Skeletal muscle cell (primary cell): ENCODE data around the gene ROR1.

Experiments
- DNase-seq: peaks from one replicate; pipeline ENCODE4 v3.0.0-alpha.2; 2010; ENCODE audit warnings: low read depth
- H3K4me3 ChIP-seq: 2 replicates; pipeline ENCODE4 v1.5.1; 2011; ENCODE audit warnings: low read depth, mild to moderate bottlenecking, control low read depth, low read length, moderate library complexity

ROR1 gene

DNA sequence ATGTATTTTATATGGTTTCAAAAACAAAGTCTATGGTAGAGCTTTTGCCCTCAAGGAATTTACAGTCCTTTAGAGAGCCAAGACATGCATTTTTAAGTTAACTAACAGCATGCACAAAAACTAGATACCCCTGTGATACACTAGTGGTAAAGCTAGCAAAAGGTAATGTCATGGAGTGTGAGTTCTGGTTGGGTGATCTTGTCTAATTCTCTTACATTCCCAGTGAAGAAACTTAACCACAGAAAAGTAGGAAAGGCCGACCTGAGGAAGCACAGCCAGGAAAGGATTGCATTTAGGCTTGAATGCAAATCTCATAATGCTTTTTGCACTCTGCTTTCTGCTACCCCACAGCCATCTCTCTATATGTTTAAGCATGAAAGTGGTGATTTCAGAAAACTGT is 202.2 kb downstream of the ROR1 start:
- no peak for DNase-seq
- H3K4me3 ChIP-seq = no peak overlapping the region

DNA sequence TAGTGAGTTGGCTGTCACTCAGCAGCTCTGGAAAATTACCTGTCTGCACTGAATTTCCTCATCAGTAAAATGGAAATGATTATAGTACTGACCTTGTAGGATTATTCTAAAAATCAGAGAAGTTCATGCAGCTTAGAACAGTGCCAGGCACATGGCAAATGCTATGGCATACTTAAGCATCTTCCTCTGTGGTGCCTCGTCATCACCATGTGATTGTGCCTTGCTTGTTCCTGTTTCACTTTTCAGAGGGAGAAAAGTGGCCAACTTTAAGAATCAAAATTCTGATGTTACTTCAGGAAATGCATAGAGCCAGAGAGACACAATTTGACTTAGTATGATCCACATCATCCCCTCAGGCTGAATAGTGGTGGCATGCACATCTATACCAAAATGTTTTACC is 203.6 kb downstream of the ROR1 start:
- DNase-seq = no peak
- no peak overlapping the region for H3K4me3 ChIP-seq

GRCh38 chr1:63980740-63981407 is 207.1 kb downstream of the ROR1 start:
- H3K4me3 ChIP-seq = no peak overlapping the region
- DNase-seq = no peak

DNA sequence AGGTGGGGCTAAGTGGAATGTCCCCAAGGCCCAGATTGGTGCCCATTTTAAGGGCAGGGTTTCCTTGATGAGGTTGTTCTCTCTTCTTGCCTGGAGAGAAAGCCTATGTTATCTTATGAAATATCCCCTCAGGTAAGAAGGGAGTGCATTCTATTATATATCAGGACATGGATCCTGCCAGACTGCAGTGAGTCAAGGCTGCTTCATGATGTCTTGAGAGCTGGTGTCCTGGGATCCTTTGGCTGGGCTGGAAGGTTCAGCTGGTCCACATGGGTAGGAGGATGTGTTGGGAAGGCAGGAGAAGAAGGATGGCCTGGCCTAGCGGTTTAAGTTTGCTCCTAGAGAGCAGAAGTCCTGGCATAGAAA is 207.6 kb downstream of the ROR1 start:
- DNase-seq = no peak

DNA sequence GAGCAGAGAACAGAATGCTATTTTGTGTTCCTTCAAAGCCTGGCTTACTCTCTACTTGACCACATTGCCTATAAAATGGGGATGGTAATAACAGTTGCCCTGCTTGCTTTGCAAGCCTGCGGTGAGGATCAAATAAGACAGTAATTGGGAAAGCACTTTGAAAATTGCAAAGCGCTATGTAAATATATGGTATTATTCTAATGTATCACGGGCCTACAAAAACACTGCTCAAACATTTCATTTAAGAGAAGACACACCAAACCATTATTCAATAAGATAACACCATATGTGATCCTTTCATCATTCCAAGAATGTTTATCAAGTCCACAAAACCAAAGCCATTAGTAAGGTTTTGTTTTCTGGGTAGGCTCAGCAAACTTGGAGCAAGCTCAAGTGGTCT is 208.4 kb downstream of the ROR1 start:
- DNase-seq = no peak
- no peak overlapping the region for H3K4me3 ChIP-seq

More for the DNA sequence above, 207.6 kb downstream of the ROR1 start:
- H3K4me3 ChIP-seq = no peak overlapping the region

GRCh38 chr1:63983391-63984256 is 209.8 kb downstream of the ROR1 start:
- DNase-seq = no peak

DNA sequence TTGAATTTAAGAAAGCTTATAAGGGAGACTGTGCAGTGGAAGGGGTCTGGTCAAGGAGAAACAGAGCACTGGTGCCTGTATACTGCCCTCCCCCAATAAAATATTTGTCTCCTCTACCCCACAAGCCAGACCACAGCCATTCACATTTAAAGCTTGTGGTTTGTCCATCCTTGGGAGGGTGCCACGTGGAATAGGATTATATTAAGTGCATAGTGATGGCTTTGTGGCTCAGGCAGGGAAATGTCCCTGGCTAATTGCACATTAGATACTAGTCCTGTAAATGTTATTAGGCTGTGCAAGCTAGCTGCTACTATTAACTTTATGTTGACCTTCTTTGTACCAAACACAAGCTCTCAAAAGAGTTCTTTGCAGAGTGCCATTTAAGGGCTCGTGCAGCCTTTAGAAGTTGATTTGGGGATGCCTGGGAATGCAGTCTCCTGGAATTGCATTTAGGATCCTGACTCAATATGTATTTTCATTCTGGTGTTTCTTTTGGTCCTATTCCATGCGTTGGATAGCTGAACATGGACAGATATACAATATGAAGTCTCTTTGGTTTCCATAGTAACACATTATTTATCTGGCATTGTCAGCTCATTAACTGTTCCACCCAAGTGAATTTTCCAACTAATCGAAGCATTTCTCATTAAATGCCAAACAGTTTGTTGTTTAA is 210.6 kb downstream of the ROR1 start:
- no peak for DNase-seq
- no peak overlapping the region for H3K4me3 ChIP-seq

More at GRCh38 chr1:63983391-63984256, 209.8 kb downstream of the ROR1 start:
- H3K4me3 ChIP-seq = no peak overlapping the region

GRCh38 chr1:63984930-63985290 is 211.1 kb downstream of the ROR1 start:
- DNase-seq = no peak
- H3K4me3 ChIP-seq = no peak overlapping the region

DNA sequence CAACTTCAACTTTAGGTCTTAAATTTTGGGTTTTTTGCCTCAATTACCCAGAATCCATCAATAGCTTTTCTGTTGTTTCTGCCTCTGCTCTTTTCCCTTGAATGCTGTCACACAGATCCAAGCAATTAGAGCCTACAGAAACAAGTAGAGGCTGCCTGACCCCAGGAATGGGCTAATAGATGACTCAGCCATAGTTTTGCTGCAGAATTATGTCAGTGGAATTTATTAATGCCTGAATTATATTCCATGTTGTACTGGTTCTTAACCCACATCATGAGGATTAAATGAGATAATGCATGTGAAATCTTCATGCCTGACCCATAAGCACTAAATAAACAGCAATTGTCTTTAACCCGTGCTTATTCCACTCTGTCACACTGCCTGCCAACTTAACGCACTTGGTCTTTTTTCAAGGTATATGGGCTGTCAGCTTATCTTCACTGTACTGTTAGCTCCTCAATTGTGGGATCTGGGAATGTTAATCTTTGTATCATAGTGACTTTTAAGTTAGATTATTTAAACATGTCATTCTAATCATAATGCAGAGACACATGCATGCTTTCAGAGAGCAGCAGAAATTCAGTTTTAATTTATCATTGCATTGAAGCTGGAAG is 213.3 kb downstream of the ROR1 start:
- DNase-seq = no peak

DNA sequence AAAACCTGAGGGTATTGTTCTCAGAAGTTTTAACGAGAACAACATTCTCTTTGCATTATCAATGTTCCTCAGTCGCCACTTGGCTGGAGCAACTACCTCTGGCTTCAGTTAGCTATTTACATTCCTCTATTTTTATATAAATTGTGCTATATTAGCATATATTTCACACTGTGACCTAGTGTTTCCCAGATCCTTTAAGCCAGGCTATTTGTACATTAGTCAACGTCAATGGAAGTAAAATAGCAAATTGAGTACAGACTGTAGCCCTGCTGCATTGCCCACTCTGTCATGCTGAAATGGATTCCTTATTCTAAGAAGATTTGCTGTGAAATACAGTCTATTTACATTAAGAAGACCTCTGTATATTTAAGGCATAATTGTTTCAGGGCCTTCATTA is 213.8 kb downstream of the ROR1 start:
- DNase-seq = no peak

More for the DNA sequence above, 213.3 kb downstream of the ROR1 start:
- no peak overlapping the region for H3K4me3 ChIP-seq

GRCh38 chr1:63988941-63989340 is 215.1 kb downstream of the ROR1 start:
- H3K4me3 ChIP-seq = no peak overlapping the region
- DNase-seq = no peak

More for the DNA sequence above, 213.8 kb downstream of the ROR1 start:
- no peak overlapping the region for H3K4me3 ChIP-seq

- no peak for DNase-seq
- no peak overlapping the region for H3K4me3 ChIP-seq
Observed at GRCh38 chr1:63991685-63992084, 217.9 kb downstream of the ROR1 start.

GRCh38 chr1:64000021-64000420 is 226.2 kb downstream of the ROR1 start:
- no peak overlapping the region for H3K4me3 ChIP-seq
- no peak for DNase-seq

GRCh38 chr1:64001038-64001437 is 227.2 kb downstream of the ROR1 start:
- H3K4me3 ChIP-seq = no peak overlapping the region
- no peak for DNase-seq

DNA sequence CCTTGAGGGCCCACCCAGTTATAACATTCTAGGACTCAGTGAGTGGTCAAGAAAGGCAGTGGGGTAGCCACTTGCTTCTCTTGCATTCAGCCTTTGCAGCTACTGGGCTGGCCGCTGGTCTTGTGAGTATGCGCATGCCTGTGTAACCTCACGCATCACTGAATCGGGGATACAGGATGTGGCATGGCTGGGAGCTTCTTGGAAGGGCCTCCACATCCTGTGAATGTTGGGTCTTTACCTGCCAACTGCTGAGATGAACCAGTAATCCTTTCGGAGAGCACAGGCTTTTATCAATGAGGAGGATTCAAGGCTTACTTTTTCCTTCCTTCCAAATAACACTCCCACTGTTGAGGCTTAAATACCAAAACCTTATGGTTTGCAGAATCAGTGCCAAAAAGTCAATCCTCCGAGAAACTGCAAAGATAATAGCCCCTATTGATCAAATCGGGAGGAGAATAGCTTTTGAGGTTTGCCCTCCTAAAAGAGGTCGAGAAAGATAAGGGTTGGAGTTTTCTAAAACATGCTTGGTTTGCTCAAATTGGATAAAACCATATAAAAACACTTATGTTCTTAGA is 230.7 kb downstream of the ROR1 start:
- DNase-seq = no peak

GRCh38 chr1:64005801-64006200 is 232.0 kb downstream of the ROR1 start:
- no peak for DNase-seq
- no peak overlapping the region for H3K4me3 ChIP-seq

More for the DNA sequence above, 230.7 kb downstream of the ROR1 start:
- no peak overlapping the region for H3K4me3 ChIP-seq

DNA sequence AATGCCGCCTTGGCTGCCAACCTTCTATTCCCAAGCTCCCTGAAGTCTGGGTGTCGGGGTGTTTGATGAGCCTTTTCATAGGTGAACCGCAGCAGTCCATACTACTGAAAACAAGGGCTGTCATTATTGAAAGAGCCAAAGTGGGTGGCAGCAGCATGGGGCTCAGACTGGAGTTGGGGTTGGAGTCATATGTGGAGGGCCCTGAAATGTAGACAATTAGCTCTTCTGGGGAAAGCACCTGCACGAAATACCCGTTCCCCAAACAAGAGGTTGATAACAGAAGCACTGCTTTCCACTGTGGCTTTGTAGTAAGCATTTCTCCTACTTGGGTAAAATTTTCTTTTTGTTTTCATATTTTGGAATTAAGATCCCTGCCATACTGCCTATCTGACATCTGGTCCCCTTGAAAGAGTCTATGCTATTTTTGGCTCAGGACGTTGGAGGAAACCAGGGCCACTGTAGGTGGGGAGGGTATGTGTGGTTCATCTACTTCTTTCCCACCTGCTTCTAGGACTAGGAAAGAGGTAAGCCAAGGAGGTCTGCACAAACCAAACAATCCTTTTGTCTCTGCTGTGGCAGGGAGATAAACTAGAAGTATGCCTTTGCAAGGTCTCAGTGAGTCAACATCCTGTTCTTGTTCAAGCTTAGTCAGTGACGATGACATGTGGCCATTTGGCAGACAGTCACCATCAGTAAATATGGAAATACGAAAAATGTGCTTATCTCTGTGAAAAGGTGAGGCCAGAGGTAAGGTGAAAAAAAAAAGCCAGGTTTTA is 232.6 kb downstream of the ROR1 start:
- no peak overlapping the region for H3K4me3 ChIP-seq
- peak; percentile 45 for DNase-seq

DNA sequence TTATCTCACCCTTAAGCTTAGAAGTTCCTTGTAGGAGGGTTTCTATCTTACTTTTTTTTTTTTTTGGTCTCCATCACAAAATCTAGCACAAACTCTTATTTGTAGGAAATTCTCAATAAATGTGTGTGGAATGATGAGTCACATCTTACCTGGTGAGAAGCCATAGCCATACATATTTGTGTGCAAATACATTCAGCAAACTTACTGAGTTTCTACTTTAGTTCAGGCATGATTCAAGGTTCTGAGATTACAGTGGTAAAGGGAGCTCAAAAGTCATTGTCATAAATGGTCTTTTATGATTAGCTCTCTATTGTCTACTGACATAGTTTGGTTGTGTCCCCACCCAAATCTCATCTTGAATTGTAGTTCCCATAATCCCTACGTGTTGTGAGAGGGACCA is 236.5 kb downstream of the ROR1 start:
- no peak overlapping the region for H3K4me3 ChIP-seq
- no peak for DNase-seq

DNA sequence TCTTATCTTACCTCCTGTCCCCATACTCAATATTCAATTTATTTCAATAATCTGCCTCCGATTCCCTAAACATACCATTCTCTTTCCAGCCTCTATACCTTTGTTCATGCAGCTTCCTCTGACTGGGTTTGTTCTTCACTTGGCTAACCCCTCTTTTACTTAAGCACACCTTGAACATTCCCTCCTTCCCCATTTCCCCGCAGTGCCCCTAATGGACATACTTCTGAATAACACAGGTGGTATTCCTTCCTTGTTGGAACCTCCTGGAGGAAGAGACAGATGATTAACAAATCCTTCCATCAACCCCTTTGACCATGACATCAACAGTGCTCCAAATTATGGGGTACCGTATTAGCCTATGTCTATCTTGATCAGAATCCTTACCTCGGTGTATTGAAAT is 239.6 kb downstream of the ROR1 start:
- H3K4me3 ChIP-seq = no peak overlapping the region
- DNase-seq = no peak
